Esophagus mucosa (tissue), 1 donor: ENCODE results near the gene DNAJC4. TPM values are rescaled to one million over a fixed set of nuclear protein-coding genes. Genes with fewer than 3 reads are reported as not detected.
A peak's percentile ranks its signal among the peaks of the same experiment; 100 is the strongest.

Source experiments
- ATAC-seq: fragments of 200-7000 bp; cut with Tn5 transposase; one replicate; pipeline ENCODE4 v1.9.1; 2020
- total RNA-seq: library from RNA; stranded (reverse); gene quantifications from one replicate; pipeline ENCODE4 v1.2.4, GENCODE V29; 2023
- donor health status: DM: yes; HTN: yes; CAD: no.

Gene DNAJC4
- total RNA-seq, 1 donor from 2014 or later: 16.7 TPM

DNA sequence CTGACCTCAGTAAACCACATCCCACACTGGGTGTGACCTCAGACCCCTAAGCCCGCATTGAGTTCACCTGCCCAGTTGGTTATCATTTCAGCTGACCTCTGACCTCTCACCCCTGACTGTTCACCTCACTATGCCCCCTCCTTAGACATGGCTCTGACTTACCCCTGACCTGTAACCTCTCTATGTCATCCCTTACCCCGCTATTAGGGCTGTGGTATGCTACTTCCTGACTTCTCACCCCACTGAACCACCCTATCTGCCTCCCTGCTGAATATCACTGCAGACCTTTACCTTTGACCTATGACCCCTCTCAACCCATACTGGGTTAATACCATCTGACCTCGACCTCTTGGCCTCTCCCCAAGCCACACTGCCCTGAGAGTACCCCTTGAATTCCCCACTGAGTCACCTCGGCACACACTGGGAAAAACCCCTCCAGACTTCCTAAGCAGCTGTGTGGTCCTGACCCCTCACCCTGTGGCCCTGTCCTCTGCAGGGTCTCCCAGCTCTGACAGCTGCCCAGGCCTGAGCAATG is 29.3 kb downstream of the DNAJC4 start:
- ATAC-seq: no peak

DNA sequence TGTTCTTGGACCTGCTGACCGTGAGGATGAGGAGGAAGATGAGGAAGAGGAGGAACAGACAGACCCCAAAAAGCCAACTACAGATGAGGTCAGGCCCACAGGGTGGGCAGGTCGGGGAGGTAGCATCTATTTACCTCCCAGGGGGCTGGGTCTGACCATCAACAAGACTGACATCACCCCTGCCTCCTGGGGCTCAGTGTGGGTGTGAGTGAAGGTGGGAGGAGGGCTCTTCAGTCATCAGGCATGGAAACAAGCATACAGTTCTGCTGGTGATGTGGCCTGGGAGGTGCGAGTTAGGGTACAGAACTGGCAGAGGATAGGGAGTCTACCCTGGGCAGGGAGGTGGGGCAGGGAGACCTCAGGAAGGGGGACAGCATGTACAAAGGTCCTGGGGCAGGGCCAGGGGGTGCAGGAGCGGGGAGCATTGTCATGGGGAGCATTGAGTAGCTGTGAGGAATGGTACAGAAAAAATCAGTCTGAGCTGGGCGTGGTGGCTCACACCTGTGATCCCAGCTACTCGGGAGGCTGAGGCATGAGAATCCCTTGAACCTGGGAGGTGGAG is 29.9 kb downstream of the DNAJC4 start:
- ATAC-seq: no peak

DNA sequence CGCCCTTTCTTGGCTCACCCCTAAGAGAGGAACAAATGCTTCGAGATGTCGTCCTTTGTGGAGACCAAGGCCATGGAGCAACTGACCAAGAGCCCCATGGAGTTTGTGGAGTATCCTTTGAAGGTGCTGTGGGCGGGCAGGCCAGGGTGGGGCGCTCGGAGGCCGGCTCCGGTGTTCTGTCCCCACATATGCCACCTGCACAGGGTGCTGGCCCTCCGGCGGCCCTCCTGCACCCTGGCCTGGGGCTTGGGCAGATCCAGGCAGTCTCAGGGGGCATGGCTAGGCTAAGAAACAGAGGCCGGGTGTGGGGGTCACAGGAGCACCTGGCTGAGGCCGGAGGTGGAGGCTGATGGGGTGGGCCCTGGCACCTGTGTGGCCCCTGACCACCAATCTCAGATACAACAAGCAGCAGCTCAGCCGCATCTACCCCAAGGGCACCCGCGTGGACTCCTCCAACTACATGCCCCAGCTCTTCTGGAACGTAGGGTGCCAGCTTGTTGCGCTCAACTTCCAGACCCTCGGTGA is 31.3 kb downstream of the DNAJC4 start:
- ATAC-seq: no peak

DNA sequence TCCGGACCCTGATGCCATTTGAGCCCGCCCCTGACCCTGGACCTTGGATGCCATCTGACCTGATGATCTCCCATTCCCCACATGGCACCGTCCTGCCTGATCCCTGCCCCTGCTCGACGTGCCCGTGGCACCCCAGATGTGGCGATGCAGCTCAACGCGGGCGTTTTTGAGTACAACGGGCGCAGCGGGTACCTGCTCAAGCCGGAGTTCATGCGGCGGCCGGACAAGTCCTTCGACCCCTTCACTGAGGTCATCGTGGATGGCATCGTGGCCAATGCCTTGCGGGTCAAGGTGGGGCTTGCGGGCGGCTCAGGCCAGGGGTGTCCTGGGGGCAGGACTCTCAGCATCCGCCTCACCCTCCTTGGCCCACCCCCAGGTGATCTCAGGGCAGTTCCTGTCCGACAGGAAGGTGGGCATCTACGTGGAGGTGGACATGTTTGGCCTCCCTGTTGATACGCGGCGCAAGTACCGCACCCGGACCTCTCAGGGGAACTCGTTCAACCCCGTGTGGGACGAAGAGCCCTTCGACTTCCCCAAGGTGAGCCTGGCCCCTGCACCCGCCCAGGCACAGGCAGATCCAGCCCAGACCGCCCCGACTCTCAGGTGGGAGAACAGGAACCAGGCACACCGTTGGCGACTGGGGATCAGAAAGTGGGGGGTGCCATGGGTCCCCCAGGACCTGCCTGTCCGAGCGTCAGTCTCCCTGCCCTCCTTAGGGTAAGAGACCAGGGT is 32.1 kb downstream of the DNAJC4 start:
- ATAC-seq: no peak

DNA sequence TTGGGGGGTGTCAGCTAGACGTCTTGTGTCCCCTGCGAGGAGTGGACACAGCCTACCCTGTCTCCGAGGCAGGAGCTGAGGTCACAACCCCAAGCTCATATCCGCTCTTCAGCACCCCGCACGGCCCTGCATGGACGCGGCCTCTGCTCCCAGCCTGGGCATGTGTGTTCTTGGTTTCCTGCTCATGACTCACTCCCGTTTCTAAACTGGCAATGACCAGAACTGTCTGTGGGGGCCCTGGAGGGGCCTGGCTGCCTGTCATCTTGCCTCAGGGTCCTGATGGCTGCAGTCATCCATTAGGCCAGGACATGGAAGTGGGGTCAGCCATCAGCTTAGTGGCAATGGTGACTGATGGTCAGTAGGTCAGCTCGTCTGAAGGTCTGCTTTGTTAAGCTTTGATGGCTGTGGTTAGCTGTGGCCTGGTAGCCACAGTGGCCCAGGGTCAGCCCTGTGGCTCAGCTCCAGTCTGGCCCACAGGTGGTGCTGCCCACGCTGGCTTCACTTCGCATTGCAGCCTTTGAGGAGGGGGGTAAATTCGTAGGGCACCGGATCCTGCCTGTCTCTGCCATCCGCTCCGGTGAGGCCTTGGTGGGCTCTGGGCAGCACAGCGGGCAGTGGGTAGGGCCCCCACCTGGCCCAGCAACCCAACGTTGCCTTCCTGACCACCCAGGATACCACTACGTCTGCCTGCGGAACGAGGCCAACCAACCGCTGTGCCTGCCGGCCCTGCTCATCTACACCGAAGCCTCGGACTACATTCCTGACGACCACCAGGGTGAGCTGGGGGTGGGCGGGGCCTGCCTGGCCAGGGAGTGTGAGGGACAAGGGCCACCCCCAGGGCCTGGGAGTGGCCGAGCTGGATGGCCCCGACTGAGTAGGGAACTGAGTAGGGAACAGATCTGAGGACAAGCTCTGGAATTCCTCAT is 32.9 kb downstream of the DNAJC4 start:
- no peak for ATAC-seq

DNA sequence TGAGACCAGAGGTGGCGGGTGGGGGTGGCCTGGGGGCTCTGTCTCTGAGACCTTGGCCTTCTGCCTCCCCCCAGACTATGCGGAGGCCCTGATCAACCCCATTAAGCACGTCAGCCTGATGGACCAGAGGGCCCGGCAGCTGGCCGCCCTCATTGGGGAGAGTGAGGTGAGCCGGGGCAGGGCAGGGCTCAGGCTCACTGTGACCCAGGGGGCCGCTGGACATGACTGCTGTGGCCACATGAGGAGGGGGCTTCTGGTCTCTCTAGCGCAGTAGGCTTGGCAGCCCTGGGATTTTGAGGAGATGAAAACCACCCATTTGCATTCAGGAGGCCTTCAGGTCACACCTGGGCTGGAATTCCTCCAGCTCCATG is 33.6 kb downstream of the DNAJC4 start:
- no peak for ATAC-seq

DNA sequence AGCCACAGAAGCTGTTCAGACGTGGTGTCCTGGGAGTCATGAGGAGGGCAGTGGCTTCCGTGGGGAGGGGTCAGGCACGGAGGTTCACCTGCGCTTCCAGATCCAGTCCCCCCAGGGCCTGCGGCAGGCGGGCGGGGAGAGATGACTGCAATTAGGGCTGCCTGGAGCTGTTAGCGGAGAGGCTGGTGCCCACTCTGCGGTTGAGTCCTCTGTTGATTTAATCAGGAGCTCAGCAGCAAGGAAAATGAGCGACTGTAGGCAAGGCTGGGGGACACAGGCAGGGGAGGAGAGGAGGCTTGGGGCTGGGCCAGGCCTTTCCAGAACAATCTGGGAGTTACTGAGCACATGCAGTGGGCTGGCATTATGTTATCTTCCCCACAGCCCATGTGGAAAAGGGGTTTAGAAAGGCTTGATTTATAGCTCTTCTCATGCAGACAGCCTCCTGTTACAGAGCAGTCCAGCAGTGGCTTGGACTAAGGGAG is 34.1 kb downstream of the DNAJC4 start:
- no peak for ATAC-seq

DNA sequence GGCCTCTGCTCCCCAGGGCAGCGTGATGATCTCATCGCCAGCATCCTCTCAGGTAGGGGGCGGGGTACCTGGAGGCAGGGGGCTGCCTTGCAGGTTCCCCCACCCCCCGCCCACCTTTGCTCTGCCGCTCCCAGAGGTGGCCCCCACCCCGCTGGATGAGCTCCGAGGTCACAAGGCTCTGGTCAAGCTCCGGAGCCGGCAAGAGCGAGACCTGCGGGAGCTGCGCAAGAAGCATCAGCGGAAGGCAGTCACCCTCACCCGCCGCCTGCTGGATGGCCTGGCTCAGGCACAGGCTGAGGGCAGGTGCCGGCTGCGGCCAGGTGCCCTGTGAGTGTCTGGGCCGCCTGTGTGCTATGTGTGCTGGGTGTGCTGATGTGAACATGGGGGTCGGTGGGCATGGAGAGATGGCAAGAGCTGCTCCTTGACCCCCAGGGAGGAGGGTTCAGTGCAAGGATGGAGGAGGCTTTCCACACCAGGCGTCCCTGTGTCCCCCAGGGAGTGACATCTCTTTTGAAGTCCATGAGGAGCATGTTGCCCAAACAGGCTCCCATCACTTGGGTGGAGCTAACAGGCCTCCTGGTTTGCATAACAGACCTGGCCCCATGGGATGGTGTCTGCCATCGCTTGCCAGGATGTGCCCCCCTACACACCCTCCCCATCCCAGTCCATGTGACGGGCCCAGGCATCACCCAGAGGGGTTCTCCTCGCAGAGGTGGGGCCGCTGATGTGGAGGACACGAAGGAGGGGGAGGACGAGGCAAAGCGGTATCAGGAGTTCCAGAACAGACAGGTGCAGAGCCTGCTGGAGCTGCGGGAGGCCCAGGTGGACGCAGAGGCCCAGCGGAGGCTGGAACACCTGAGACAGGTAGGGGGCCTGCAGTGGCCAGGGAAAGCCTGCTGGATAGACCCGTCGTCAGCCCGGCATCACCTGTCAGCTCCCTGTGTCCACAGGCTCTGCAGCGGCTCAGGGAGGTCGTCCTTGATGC is 35.1 kb downstream of the DNAJC4 start:
- ATAC-seq: no peak

DNA sequence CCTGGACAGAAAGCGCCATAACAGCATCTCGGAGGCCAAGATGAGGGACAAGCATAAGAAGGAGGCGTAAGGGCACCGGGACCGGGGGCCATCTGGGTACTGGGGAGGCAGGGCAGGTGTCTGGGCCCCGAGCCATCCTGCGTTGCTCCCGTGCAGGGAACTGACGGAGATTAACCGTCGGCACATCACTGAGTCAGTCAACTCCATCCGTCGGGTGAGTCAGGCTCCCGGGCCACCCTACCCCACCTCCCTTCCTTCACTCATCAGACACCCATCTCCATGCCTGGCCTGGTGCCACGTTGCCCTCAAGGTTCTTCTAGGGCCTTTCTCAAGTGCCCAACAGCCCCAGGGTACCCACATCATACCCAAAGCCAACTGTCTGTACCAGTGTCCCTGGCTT is 36.0 kb downstream of the DNAJC4 start:
- ATAC-seq: no peak

DNA sequence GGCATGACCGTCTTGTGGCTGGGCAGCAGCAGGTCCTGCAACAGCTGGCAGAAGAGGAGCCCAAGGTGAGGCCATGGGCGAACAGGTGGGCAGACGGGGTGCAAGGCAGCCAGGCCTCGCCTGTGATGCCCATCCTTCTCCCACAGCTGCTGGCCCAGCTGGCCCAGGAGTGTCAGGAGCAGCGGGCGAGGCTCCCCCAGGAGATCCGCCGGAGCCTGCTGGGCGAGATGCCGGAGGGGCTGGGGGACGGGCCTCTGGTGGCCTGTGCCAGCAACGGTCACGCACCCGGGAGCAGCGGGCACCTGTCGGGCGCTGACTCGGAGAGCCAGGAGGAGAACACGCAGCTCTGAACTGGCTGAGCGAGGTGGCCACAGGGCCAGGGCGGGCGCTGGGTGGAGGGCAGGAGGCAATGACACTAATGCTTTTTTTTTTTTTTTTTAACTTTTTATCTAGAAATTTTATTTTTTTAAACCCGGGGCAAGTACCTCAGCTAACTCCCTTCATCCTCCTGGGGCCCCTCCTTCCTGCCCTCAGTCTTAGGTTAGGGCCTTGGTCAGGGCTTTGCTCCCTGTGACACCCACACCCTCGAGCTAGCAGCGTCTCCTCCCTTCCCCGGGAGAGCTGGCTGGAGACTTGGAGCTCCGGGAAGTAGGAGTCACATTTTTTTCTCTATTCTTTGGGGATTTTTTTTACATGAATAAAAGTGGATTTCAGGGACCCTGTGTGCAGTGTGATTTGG is 37.0 kb downstream of the DNAJC4 start:
- ATAC-seq: peak; percentile 36

DNA sequence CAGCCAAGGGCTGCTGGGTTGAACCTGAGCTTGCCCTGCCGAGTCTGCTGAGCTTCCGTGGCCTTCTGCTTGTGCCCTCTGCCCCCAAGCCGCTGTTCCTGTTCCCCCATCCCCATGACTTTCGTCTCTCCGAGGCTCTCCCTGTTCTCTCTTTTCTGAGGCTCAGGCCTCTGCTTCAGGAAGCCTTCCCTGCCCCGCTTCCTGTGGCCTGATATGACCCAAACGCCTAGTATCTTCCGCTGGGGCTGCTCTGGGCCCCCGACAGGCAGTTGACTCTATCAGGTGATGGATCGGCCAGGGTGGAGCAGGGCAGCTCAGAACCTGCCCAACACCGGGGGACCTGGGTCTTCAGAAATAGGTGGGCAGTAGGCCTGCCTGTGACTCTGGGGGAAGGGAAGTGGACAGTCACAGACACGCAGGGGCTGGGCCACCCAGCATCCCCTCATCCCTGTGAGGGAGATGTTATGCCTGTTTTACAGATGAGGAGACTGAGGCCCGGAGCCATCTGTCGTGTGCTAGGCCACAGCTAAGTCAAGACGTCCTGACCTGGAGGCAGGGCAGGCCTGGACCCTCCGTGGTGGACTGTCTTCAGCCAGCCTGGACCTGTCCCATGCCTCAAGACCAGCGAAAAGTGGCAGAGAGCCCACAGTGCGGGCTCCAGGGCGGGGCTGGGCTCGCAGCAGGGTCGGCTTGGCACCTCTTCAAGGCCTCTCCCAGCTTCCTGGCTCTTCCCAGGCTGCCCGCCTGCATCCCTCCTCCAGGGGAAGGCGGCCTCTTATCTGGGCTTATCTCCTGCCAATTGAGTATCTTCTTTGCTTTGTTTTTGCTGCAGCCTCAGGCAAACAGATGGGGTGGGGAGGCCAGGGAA is 37.9 kb downstream of the DNAJC4 start:
- no peak for ATAC-seq

DNA sequence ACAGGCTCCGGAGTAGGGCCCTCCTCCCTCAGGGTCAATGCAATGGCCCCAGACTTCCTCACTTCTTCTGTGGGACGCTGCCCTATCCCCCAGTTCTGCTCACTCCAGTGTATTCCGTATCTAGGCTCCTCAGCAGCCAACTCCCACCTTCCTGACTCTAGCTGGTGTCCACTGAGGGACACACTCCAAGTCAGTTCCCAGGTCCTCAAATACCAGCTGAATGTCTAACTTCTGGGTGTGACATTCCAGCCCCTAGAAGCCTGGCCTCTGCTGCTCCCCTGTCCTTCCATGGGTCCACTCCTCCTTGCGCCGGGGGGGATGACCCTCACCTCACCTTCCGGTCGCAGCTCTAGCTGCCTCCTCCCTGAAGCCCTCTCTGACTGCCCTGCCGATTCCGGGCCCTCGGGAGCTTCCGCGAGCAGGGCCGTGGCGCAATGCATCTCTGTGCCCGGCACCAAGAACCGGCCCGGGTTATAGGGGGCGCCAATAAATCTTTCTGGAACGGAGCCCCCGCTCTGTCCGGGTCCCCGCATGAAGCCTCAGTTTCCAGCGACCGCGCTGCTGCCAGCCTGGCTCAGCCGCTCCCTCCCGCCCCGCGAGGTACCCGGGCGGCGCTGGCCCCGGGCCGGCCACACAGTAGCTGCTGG is 38.7 kb downstream of the DNAJC4 start:
- ATAC-seq: peak; percentile 1

DNA sequence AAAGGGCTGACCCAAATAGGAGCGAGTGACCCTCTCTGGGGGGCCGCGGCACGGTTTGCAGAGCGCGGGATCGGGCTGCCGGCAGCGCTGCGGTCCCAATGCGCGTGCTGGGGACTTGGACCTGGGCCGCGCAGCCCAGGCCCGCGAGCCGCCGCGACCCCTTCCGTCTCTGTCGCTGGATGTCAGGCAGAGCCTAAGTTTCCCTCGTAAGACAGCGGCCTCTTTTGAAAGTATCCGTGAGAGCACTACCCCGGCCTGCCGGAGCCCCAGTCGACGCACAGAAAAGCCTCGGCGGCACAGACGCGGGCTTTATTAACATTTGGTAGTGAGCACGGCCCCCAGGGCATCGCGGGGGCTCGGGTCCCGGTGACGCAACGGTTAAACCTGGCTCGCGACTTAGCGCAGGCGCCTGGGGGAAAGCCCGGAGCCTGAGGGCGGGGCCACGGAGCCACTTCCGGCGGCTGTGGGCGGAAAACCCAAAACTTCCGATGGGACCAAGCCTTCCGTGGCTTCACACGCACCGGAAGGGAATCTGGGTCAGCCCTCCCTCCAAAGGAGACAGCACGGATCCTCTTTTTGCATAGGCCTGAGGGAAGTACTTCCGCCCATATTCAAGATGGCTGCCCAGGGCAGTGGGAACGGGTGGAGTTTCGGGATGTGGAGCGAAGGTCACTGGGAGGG is 39.3 kb downstream of the DNAJC4 start:
- peak; percentile 83 for ATAC-seq

DNA sequence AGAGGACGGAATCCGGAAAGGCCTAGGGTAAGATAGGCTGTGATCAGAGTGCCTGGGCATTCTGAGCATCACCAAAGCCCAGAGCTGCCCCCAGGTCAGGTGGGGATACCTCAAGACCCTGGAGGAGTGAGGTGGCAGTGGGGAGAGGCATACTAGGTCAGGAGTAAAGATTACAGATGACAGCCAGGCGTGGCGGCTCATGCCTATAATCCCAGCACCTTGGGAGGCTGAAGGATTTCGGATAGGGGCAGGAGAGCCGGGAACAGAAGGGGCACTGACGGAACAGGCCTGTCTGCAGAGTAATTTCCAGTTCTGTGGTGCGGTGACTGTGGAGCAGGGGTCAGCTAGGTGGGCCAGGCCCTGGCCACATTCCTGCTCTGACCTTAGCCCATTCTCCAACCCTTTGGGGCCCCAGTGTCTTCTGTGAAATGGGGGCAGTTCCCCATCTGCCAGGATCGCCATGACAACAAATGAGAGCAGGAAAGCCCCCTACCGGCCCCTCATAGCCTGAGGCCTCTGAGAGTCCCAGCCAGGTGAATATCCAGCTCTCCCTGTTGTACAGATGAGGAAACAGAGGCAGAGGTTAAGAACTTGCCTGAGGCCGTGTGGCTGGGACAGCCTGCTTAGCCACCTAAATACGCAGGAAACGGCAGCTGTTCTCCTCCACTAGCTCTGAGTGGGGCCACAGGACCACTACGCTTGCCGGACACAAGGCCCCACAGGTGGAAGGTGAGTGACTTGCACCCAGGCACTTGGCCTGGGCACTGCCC is 44.9 kb downstream of the DNAJC4 start:
- no peak for ATAC-seq

DNA sequence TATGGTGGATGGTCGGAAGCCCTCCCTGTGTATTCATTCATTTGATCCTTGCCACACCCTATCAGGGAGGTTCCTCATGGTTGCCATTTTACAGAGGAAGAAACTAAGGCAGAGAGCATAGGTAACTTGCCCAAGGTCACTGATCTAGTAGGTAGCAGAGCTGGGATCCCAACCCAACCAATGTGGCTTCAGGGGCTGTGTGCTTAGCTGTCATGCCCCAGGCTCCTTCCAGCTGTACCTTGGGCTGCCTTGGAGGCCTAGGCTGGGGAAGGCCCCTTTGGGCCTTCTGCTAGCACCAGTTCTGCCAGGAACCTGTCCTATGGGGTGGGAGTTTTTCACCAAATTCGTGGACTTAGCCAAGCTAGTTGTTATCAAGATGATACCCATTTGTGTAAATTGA is 45.5 kb downstream of the DNAJC4 start:
- no peak for ATAC-seq

DNA sequence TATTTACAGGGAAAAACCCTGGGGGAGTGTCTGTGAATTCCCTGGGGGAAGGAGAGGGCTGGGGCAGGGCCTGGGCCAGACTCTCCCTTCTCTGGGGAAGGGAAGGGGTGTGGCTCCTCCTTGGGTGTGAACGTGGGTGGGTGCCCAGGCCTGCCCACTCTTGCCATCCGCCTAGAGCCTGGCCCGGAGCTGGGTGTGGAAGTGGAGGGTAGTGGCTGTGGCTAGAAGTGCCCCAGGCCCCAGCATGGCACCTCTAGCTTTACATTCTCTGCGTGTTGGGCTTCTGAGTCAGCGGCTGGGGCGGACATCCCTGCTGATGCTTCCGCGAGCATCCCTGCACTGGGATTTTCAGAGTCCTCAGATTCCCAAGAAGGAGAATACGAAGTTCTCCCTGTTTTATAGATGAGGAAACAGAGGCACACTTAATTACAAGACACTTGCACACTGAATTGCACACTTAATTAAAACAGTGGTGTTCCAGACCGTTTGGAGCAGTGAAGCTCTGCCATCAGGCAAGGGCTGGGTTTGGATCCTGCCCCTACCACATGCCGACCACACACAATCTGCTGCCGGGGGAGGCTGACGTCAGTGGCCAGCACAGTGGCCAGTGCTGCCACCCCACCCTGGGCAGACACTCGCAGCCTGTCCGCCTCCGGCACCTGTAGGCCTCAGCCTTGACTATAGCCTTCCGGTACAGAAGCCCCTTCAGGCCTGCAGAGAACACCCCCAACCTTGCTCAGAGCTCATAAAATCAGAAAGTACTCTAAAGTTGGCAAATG is 46.5 kb downstream of the DNAJC4 start:
- ATAC-seq: peak; percentile 92

DNA sequence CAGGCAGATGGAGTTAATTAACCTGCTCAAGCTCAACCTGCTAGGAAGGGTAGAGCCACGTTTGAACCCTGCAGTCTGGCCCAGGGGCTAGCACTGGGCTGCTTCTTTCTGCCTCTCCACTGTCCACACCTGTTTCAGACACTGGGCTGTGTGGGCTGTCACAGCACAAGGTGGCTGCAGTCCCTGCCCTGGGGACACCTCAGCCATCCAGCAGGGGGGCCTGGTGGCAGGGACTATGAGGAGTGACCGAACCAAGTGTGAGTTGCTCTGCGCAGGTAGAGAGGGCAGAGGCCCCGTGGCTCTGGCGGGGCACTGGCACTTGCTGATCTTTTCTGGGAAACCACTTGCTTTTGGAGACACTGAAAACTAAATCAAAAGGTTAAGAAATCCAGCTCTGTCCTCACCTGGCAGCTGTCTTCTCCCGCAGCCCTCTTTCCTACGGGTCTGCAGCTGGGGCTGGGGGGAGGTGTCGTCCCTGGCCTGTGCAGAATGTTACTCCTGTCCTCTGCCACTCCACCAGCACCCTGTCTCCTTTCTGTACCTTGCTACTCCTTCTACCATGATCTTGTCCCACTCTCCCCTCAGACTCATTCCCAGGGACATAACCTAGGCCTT is 48.3 kb downstream of the DNAJC4 start:
- no peak for ATAC-seq
